H1 (cell line): Measurements from ENCODE around the gene TYR. TPM values are rescaled to one million over a fixed set of nuclear protein-coding genes. Genes with fewer than 3 reads are reported as not detected.

Source experiments
- CTCF ChIA-PET: fragments of 300-600 bp; sonication (Branson Sonifier 250); formaldehyde crosslinking; loops from one replicate; lab custom pipeline; 2021; ENCODE audit not compliant: partially characterized antibody; lab: Charles Lee
- POLR2A ChIA-PET: fragments of 300-600 bp; sonication (Branson Sonifier 250); formaldehyde crosslinking; loops from one replicate; lab custom pipeline; 2021; ENCODE audit warnings: inconsistent platforms; ENCODE audit not compliant: partially characterized antibody; lab: Charles Lee
- DNase-seq, 2 experiments: peaks; one replicate each; pipeline versions ENCODE4 v3.0.0 to v3.0.0-alpha.2; 2010 to 2022; ENCODE audit warnings: low spot score in 2 of 2, low read depth in 1 of 2, mixed read lengths in 1 of 2
- FAIRE-seq: peaks from 2 replicates; lab custom pipeline; 2011; peaks lifted over from hg19 to GRCh38; lab: Jason Lieb, UNC
- H2AFZ ChIP-seq: 2 replicates; pipeline ENCODE4 v1.8.1; 2012; ENCODE audit warnings: low read length, inconsistent platforms
- H2AK5ac ChIP-seq: 2 replicates; pipeline ENCODE4 v1.6.1; 2013; ENCODE audit warnings: low read depth, low read length
- H2BK120ac ChIP-seq: replicated peaks from 2 replicates; pipeline ENCODE3; 2013; ENCODE audit warnings: low read depth, low read length, inconsistent platforms
- H2BK12ac ChIP-seq: 2 replicates; pipeline ENCODE4 v1.6.1; 2013; ENCODE audit warnings: low read depth, low read length
- H2BK15ac ChIP-seq: 2 replicates; pipeline ENCODE4 v1.6.1; 2013; ENCODE audit warnings: low read length
- H2BK20ac ChIP-seq: 2 replicates; pipeline ENCODE4 v1.6.1; 2013; ENCODE audit warnings: low read length
- H2BK5ac ChIP-seq: 2 replicates; pipeline ENCODE4 v1.6.1; 2013; ENCODE audit warnings: low read depth, low read length
- H3K14ac ChIP-seq: 2 replicates; pipeline ENCODE4 v1.6.1; 2013; ENCODE audit warnings: inconsistent platforms; ENCODE audit not compliant: insufficient read length
- H3K18ac ChIP-seq: 2 replicates; pipeline ENCODE4 v1.6.1; 2013; ENCODE audit warnings: low read length; ENCODE audit errors: extremely low read depth
- H3K23ac ChIP-seq: 2 replicates; pipeline ENCODE4 v1.6.1; 2013; ENCODE audit warnings: inconsistent platforms; ENCODE audit not compliant: insufficient read length
- H3K23me2 ChIP-seq: 2 replicates; pipeline ENCODE4 v1.6.1; 2013; ENCODE audit warnings: low read depth, low read length
- H3K27ac ChIP-seq: 2 replicates; pipeline ENCODE4 v1.6.1; 2011; ENCODE audit warnings: low read depth, low read length, inconsistent platforms
- H3K27me3 ChIP-seq, 4 experiments: replicated peaks in 1 of 4; 1 replicate in 1 of 4; 2 replicates in 3 of 4; pipeline versions ENCODE4 v1.6.1 to v1.8.1; 2011 to 2013; ENCODE audit warnings: low read length in 3 of 4, mild to moderate bottlenecking in 3 of 4, inconsistent platforms in 2 of 4, mixed read lengths in 2 of 4, moderate library complexity in 1 of 4; ENCODE audit not compliant: control insufficient read depth in 3 of 4, insufficient read depth in 3 of 4; ENCODE audit errors: extremely low read depth in 1 of 4
- H3K36me3 ChIP-seq, 4 experiments: 2 replicates each; pipeline versions ENCODE4 v1.6.1 to v1.8.1; 2011 to 2013; ENCODE audit warnings: mild to moderate bottlenecking in 4 of 4, low read length in 3 of 4, moderate library complexity in 2 of 4, control low read depth in 1 of 4, inconsistent platforms in 1 of 4; ENCODE audit not compliant: insufficient read depth in 4 of 4, control insufficient read depth in 2 of 4
- H3K4ac ChIP-seq: replicated peaks from 2 replicates; pipeline ENCODE3; 2013; ENCODE audit warnings: low read length, low read depth, mixed read lengths, inconsistent platforms; ENCODE audit not compliant: insufficient read length
- H3K4me1 ChIP-seq, 4 experiments: replicated peaks in 1 of 4; 1 replicate in 1 of 4; 2 replicates in 3 of 4; pipeline versions ENCODE4 v1.6.1 to v1.8.1; 2011 to 2013; ENCODE audit warnings: low read length in 3 of 4, inconsistent platforms in 2 of 4, mixed read lengths in 1 of 4; ENCODE audit not compliant: insufficient read depth in 4 of 4, control insufficient read depth in 3 of 4
- H3K4me2 ChIP-seq, 2 experiments: 2 replicates each; pipeline versions ENCODE4 v1.6.1 to v1.8.1; 2011 to 2013; ENCODE audit warnings: low read depth in 2 of 2, low read length in 2 of 2, control low read depth in 1 of 2, inconsistent platforms in 1 of 2, mild to moderate bottlenecking in 1 of 2; ENCODE audit not compliant: insufficient read depth in 1 of 2
- H3K4me3 ChIP-seq, 4 experiments: fragments of 200-600, 300-600 bp in 1 of 4; sonication (generic), shearing (Covaris generic), sonication (Bioruptor Twin) in 1 of 4; 2 replicates each; pipeline versions ENCODE4 v1.5.1 to v1.8.1; 2011 to 2016; ENCODE audit warnings: low read length in 4 of 4, low read depth in 3 of 4, control low read depth in 2 of 4, inconsistent platforms in 2 of 4, mild to moderate bottlenecking in 2 of 4, mixed read lengths in 1 of 4, moderate library complexity in 1 of 4; ENCODE audit not compliant: insufficient read depth in 2 of 4; ENCODE audit errors: extremely low read depth in 1 of 4
- H3K56ac ChIP-seq: replicated peaks from 2 replicates; pipeline ENCODE3; 2013; ENCODE audit warnings: low read depth, mild to moderate bottlenecking, mixed read lengths, low read length, inconsistent platforms; ENCODE audit not compliant: insufficient read length
- H3K79me1 ChIP-seq: 2 replicates; pipeline ENCODE4 v1.6.1; 2013; ENCODE audit warnings: low read depth, low read length, control low read depth
- H3K79me2 ChIP-seq, 2 experiments: 2 replicates each; pipeline versions ENCODE4 v1.6.1 to v1.8.1; 2012 to 2013; ENCODE audit warnings: low read length in 2 of 2, mild to moderate bottlenecking in 2 of 2, inconsistent platforms in 1 of 2; ENCODE audit not compliant: insufficient read depth in 2 of 2, control insufficient read depth in 1 of 2
- H3K9ac ChIP-seq, 4 experiments: replicated peaks in 1 of 4; 1 replicate in 1 of 4; 2 replicates in 3 of 4; pipeline versions ENCODE4 v1.6.1 to v1.8.1; 2011 to 2013; ENCODE audit warnings: low read depth in 3 of 4, low read length in 3 of 4, control low read depth in 2 of 4, mild to moderate bottlenecking in 2 of 4, moderate library complexity in 2 of 4, inconsistent platforms in 1 of 4; ENCODE audit errors: extremely low read depth in 1 of 4
- H3K9me3 ChIP-seq, 2 experiments: 2 replicates each; pipeline versions ENCODE4 v1.6.1 to v1.8.1; 2012 to 2013; ENCODE audit warnings: mild to moderate bottlenecking in 2 of 2, moderate library complexity in 2 of 2, control low read depth in 1 of 2, inconsistent platforms in 1 of 2, low read depth in 1 of 2, low read length in 1 of 2, mixed read lengths in 1 of 2; ENCODE audit not compliant: insufficient read depth in 2 of 2
- H4K20me1 ChIP-seq, 2 experiments: replicated peaks in 1 of 2; 2 replicates each; pipeline versions ENCODE3 to v1.8.1; 2011 to 2013; ENCODE audit warnings: inconsistent platforms in 2 of 2, low read length in 2 of 2, mild to moderate bottlenecking in 1 of 2; ENCODE audit not compliant: insufficient read depth in 2 of 2, control insufficient read depth in 1 of 2
- H4K5ac ChIP-seq: 2 replicates; pipeline ENCODE4 v1.6.1; 2013; ENCODE audit warnings: low read length, low read depth, mixed read lengths, inconsistent platforms; ENCODE audit not compliant: insufficient read length
- H4K8ac ChIP-seq: 2 replicates; pipeline ENCODE4 v1.8.0; 2013; ENCODE audit warnings: mild to moderate bottlenecking, moderate library complexity, low read length, inconsistent platforms; ENCODE audit not compliant: insufficient read depth; ENCODE audit errors: extremely low read depth
- H4K91ac ChIP-seq: replicated peaks from 2 replicates; pipeline ENCODE3; 2013; ENCODE audit warnings: low read length, mixed read lengths, inconsistent platforms; ENCODE audit not compliant: insufficient read length
- ASH2L ChIP-seq: fragments of 200-600, 300-600 bp; sonication (generic); IDR thresholded peaks from one replicate; pipeline ENCODE4 v1.7.1; 2017; ENCODE audit warnings: low read length
- GABPA ChIP-seq: IDR thresholded peaks from 2 replicates; pipeline ENCODE4 v1.6.1; 2011; ENCODE audit warnings: mild to moderate bottlenecking, low read length, moderate library complexity, borderline replicate concordance; ENCODE audit not compliant: insufficient read depth
- KDM1A ChIP-seq: fragments of 200-600, 300-600 bp; sonication (generic); IDR thresholded peaks from 2 replicates; pipeline ENCODE4 v1.7.1; 2016; ENCODE audit warnings: mild to moderate bottlenecking, low read length, borderline replicate concordance
- KDM5A ChIP-seq: fragments of 200-600 bp; IDR thresholded peaks from 2 replicates; pipeline ENCODE4 v1.7.1; 2012; ENCODE audit warnings: mild to moderate bottlenecking, low read length, inconsistent platforms, mixed read lengths
- TAF1 ChIP-seq: IDR thresholded peaks from 2 replicates; pipeline ENCODE4 v1.6.1; 2011; ENCODE audit warnings: mild to moderate bottlenecking, low read depth, low read length
- WGBS, 2 experiments: shearing (Covaris generic) in 1 of 2; methylation state at CpG; one replicate each; pipeline versions ENCODE4 v1.1.6 to v1.1.7; 2013 to 2015; ENCODE audit warnings: low lambda C conversion rate in 2 of 2, mixed read lengths in 2 of 2, inconsistent platforms in 1 of 2, low coverage in 1 of 2, missing lambda C conversion rate in 1 of 2; ENCODE audit not compliant: insufficient replicate concordance in 2 of 2, insufficient coverage in 1 of 2, insufficient read length in 1 of 2; ENCODE audit errors: extremely low coverage in 1 of 2, missing lambda C conversion rate in 1 of 2; 5-methylcytosine and 5-hydroxymethylcytosine counted together
- polyA plus RNA-seq, 7 experiments: library from polyadenylated mRNA; depleted of rRNA in 3 of 7; stranded (reverse) in 5 of 7; unstranded in 2 of 7; fragments of >200 nt in 5 of 7; fragments of 200-250 nt in 2 of 7; gene quantifications; 1 replicate in 5 of 7; 2 replicates in 1 of 7; 4 replicates in 1 of 7; pipeline versions ENCODE4 v1.2.1 to v1.2.3, GENCODE V29; 2011 to 2013; ENCODE audit warnings: missing spikeins in 2 of 7, mixed read lengths in 2 of 7
- total RNA-seq: library from RNA; stranded (reverse); fragmentation: NEBNext Ultra II Directional; extraction: Animal tissue kit (Norgen Biotek cat#: 25700); gene quantifications from 2 replicates; pipeline ENCODE4 v1.2.1, GENCODE V29; 2021

The TYR gene
- total and polyA plus RNA-seq, 2 of the 8 experiments (the other 6 are each of a cell fraction or from before 2014, with no cell fraction given), result not detected

DNA sequence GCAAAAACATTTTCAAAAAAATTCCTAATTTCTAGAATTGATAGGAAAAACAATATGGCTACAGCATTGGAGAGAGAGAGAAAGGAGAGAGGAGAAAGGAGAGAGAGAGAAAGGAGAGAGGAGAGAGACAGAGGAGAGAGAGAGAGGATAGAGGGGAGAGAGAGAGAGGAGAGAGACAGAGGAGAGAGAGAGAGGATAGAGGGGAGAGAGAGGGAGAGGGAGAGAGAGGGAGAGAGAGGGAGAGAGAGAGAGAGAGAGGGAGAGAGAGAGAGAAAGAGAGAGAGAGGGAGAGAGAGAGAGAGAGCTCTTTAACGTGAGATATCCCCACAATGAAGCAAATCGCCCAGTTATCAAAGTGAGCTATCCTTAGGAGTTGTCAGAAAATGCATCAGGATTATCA lies 737 bp upstream of the TYR start:
- Histone ChIP-seq H2AK5ac (no peak overlapping the region), H3K23ac (no peak overlapping the region), H3K4ac (no peak overlapping the region), H3K4me2 (no peak overlapping the region), H2BK5ac (no peak overlapping the region), H3K23me2 (no peaks in the 10 kb centered on the region), H3K14ac (no peak overlapping the region), H4K8ac (no peak overlapping the region), H2BK12ac (no peak overlapping the region), H4K91ac (no peak overlapping the region), H3K27ac (no peak overlapping the region), H3K18ac (no peak overlapping the region), H2AFZ (no peak overlapping the region), H3K9ac (no peak overlapping the region), H3K4me1 (peaks cover 0 to 4% (median 0%) of the 10 kb centered on the region in 4 experiments; a peak in 1 of 7 replicates), H3K36me3 (no peaks in the 10 kb centered on the region), H3K4me3 (no peak overlapping the region), H4K20me1 (no peaks in the 10 kb centered on the region), H3K79me1 (no peaks in the 10 kb centered on the region), H2BK120ac (no peak overlapping the region), H2BK20ac (no peak overlapping the region), H3K27me3 (no peaks in the 10 kb centered on the region), H3K79me2 (no peaks in the 10 kb centered on the region), H2BK15ac (no peak overlapping the region), H3K9me3 (no peaks in the 10 kb centered on the region), H3K56ac (no peak overlapping the region), H4K5ac (no peak overlapping the region)
- POLR2A ChIA-PET, result no interaction called here
- WGBS, 2 experiments, result 92% methylated on average over 2 of the region's 2 CpGs; no CpG with 5 or more reads in 1 of the 2 experiments
- no peak for TF ChIP-seq KDM1A
- no peak for TF ChIP-seq TAF1
- no peak for TF ChIP-seq KDM5A
- TF ChIP-seq GABPA, result no peak
- no peak for TF ChIP-seq ASH2L
- CTCF ChIA-PET, result no interaction called here
- FAIRE-seq, result no peak
- DNase-seq, result no peak
